GM23338 (cell line): ENCODE results near the gene ITCH.

ENCODE experiments used
- CREB1 ChIP-seq: fragments of 250-450 bp; sonication (Bioruptor Pico); IDR thresholded peaks from 2 replicates; pipeline ENCODE4 v1.5.0; 2020; ENCODE audit warnings: low read depth, mild to moderate bottlenecking, moderate library complexity
- EZH2 ChIP-seq: fragments of 200-600 bp; sonication (generic); IDR thresholded peaks from one replicate; pipeline ENCODE4 v1.8.0; 2017; ENCODE audit warnings: antibody characterized with exemption, mild to moderate bottlenecking, low read depth; ENCODE audit not compliant: unreplicated experiment
- EZH2phosphoT487 ChIP-seq: fragments of 200-600 bp; sonication (generic); IDR thresholded peaks from one replicate; pipeline ENCODE4 v1.8.1; 2018; ENCODE audit warnings: antibody characterized with exemption; ENCODE audit not compliant: unreplicated experiment
- JUNB ChIP-seq: IDR thresholded peaks from one replicate; pipeline ENCODE4 v1.6.1; 2016; ENCODE audit warnings: antibody characterized with exemption; ENCODE audit not compliant: unreplicated experiment
- NANOG ChIP-seq: IDR thresholded peaks from 2 replicates; pipeline ENCODE4 v1.6.1; 2016; ENCODE audit warnings: antibody characterized with exemption, borderline replicate concordance
- ZNF114 ChIP-seq: fragments of 250-450 bp; sonication (Bioruptor Pico); IDR thresholded peaks from 2 replicates; pipeline ENCODE4 v1.5.0; 2020; ENCODE audit warnings: mild to moderate bottlenecking, moderate library complexity
- TF ChIP-seq, protein P1 (sequence below), 2 experiments: fragments of 200-600 bp in 1 of 2; sonication (generic) in 1 of 2; conservative IDR thresholded peaks; 2 replicates each; pipeline versions ENCODE4 v1.5.1 to v1.6.1; 2016 to 2017; ENCODE audit warnings: antibody characterized with exemption in 2 of 2, low read depth in 2 of 2, mild to moderate bottlenecking in 2 of 2, moderate library complexity in 1 of 2
- TF ChIP-seq, protein P2 (sequence below): IDR thresholded peaks from one replicate; pipeline ENCODE4 v1.6.1; 2018; ENCODE audit warnings: antibody characterized with exemption; ENCODE audit not compliant: unreplicated experiment

- TF ChIP-seq ZNF114 (no peak), JUNB (no peak), EZH2phosphoT487 (no peak), EZH2 (no peak), CREB1 (CRISPR knock-in tag) (no peak), NANOG (no peak)
- TF ChIP-seq, protein P1, sequence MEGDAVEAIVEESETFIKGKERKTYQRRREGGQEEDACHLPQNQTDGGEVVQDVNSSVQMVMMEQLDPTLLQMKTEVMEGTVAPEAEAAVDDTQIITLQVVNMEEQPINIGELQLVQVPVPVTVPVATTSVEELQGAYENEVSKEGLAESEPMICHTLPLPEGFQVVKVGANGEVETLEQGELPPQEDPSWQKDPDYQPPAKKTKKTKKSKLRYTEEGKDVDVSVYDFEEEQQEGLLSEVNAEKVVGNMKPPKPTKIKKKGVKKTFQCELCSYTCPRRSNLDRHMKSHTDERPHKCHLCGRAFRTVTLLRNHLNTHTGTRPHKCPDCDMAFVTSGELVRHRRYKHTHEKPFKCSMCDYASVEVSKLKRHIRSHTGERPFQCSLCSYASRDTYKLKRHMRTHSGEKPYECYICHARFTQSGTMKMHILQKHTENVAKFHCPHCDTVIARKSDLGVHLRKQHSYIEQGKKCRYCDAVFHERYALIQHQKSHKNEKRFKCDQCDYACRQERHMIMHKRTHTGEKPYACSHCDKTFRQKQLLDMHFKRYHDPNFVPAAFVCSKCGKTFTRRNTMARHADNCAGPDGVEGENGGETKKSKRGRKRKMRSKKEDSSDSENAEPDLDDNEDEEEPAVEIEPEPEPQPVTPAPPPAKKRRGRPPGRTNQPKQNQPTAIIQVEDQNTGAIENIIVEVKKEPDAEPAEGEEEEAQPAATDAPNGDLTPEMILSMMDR (conservative IDR thresholded peaks at IDR 0.05; ENCODE audit: low read depth in 2 of 2): no peak
- TF ChIP-seq, protein P2, sequence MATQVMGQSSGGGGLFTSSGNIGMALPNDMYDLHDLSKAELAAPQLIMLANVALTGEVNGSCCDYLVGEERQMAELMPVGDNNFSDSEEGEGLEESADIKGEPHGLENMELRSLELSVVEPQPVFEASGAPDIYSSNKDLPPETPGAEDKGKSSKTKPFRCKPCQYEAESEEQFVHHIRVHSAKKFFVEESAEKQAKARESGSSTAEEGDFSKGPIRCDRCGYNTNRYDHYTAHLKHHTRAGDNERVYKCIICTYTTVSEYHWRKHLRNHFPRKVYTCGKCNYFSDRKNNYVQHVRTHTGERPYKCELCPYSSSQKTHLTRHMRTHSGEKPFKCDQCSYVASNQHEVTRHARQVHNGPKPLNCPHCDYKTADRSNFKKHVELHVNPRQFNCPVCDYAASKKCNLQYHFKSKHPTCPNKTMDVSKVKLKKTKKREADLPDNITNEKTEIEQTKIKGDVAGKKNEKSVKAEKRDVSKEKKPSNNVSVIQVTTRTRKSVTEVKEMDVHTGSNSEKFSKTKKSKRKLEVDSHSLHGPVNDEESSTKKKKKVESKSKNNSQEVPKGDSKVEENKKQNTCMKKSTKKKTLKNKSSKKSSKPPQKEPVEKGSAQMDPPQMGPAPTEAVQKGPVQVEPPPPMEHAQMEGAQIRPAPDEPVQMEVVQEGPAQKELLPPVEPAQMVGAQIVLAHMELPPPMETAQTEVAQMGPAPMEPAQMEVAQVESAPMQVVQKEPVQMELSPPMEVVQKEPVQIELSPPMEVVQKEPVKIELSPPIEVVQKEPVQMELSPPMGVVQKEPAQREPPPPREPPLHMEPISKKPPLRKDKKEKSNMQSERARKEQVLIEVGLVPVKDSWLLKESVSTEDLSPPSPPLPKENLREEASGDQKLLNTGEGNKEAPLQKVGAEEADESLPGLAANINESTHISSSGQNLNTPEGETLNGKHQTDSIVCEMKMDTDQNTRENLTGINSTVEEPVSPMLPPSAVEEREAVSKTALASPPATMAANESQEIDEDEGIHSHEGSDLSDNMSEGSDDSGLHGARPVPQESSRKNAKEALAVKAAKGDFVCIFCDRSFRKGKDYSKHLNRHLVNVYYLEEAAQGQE: no peak
Observed at GRCh38 chr20:34443546-34443945, 80.5 kb downstream of the ITCH start.
